Lower leg skin (tissue), 4 donors: ENCODE data around the gene PRDM11. TPM values are rescaled to one million over a fixed set of nuclear protein-coding genes. Genes with fewer than 3 reads are reported as not detected.

Experiments
- DNase-seq, 2 donors: peaks; one replicate each; pipeline ENCODE4 v3.0.0-alpha.2; 2019; ENCODE audit warnings: low spot score in 2 of 2
- H3K4me3 ChIP-seq: fragments of 200-600 bp; sonication (generic); 2 replicates; pipeline ENCODE4 v1.5.1; 2017; ENCODE audit warnings: mild to moderate bottlenecking, low read depth; ENCODE audit not compliant: poor library complexity, severe bottlenecking
- POLR2A ChIP-seq, 2 donors: fragments of 450-650 bp; IDR thresholded peaks; one replicate each; pipeline ENCODE4 v1.6.1; 2016 to 2017; ENCODE audit warnings: antibody characterized with exemption in 2 of 2, mild to moderate bottlenecking in 1 of 2, moderate library complexity in 1 of 2
- WGBS, 2 donors: methylation state at CpG; one replicate each; pipeline ENCODE4 v1.1.5; 2018; 5-methylcytosine and 5-hydroxymethylcytosine counted together
- intact Hi-C: fragments of 100-400 bp; cut with DNase I; formaldehyde crosslinking; loops from one replicate; pipeline ENCODE4 v1.15.0; 2023; ENCODE audit warnings: low total_unique reads
- total RNA-seq, 4 donors: library from RNA; depleted of rRNA; stranded (reverse); fragments of >200 nt; gene quantifications; one replicate each; pipeline ENCODE4 v1.1.0, GENCODE V29; 2016
- TF ChIP-seq, protein P1 (sequence below), 3 donors: fragments of 450-650 bp; IDR thresholded peaks; one replicate each; pipeline ENCODE4 v1.5.1; 2016; ENCODE audit warnings: antibody characterized with exemption in 3 of 3, mild to moderate bottlenecking in 3 of 3, moderate library complexity in 2 of 3

The PRDM11 gene
- total RNA-seq, 4 donors from 2014 or later = 3.2 to 9.5 (median 6.6) TPM

DNA sequence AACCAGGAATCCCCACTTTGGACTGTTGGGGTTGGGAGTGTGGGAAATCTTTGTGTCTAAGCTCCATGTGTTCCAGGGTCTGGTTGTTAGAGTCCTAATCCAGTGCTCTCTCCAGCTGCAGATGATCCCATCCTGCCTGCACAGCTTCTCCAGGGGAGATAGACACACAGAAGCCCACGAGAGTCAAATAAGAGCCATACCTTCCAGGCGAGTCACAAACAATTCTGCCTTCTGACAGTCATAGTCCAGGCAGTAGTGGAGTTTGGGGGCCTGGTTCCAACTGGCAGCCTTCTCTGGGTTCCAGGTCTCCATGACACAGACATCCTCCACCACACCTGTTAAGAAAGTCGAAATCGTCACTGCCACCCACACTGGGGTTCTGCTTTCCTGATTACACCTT is 107.6 kb downstream of the PRDM11 start:
- no peak overlapping the region for H3K4me3 ChIP-seq
- intact Hi-C loops = no loop called here
- no peak for DNase-seq
- 73 to 88% methylated on average over 4 of the region's 4 CpGs for WGBS, 2 donors
- TF ChIP-seq, protein P1, sequence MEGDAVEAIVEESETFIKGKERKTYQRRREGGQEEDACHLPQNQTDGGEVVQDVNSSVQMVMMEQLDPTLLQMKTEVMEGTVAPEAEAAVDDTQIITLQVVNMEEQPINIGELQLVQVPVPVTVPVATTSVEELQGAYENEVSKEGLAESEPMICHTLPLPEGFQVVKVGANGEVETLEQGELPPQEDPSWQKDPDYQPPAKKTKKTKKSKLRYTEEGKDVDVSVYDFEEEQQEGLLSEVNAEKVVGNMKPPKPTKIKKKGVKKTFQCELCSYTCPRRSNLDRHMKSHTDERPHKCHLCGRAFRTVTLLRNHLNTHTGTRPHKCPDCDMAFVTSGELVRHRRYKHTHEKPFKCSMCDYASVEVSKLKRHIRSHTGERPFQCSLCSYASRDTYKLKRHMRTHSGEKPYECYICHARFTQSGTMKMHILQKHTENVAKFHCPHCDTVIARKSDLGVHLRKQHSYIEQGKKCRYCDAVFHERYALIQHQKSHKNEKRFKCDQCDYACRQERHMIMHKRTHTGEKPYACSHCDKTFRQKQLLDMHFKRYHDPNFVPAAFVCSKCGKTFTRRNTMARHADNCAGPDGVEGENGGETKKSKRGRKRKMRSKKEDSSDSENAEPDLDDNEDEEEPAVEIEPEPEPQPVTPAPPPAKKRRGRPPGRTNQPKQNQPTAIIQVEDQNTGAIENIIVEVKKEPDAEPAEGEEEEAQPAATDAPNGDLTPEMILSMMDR (IDR thresholded peaks at IDR 0.05) = no peak
- TF ChIP-seq POLR2A (IDR thresholded peaks at IDR 0.05) = no peak

- WGBS, 2 donors = 17 to 18% methylated on average over 4 of the region's 4 CpGs
- DNase-seq = no peak
- intact Hi-C loops = no loop called here
These were observed 112.6 kb downstream of the PRDM11 start for GRCh38 chr11:45258982-45259530.

DNA sequence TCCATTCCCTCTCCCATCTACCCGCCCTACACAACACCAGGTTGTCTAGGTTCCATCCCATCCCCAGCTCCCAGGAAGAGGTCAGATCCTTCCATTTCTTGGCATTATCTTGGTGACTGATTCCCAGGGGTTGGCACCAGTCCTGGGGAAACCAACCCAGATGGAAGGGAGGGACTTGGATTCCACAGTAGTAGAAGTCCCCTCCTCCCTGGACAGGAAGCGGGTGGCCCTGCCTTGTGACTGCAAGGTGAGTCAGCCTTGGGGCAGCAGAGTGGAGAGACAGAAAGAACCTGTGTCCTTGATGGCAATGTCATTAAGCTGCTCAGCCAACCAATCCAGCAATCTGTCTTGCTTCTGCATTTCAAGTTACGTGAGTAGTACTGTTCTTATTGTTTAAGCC is 113.2 kb downstream of the PRDM11 start:
- TF ChIP-seq, protein P1 (IDR thresholded peaks at IDR 0.05) = no peak
- TF ChIP-seq POLR2A (IDR thresholded peaks at IDR 0.05) = no peak
- intact Hi-C loops = no loop called here
- WGBS, 2 donors = 84 to 85% methylated on average over 3 of the region's 3 CpGs
- no peak for DNase-seq
- no peak overlapping the region for H3K4me3 ChIP-seq

More at GRCh38 chr11:45258982-45259530, 112.6 kb downstream of the PRDM11 start:
- no peak overlapping the region for H3K4me3 ChIP-seq
- no peak for TF ChIP-seq POLR2A (IDR thresholded peaks at IDR 0.05)
- TF ChIP-seq, protein P1 (IDR thresholded peaks at IDR 0.05) = no peak

GRCh38 chr11:45260071-45260470 is 113.6 kb downstream of the PRDM11 start:
- intact Hi-C loops = no loop called here
- TF ChIP-seq POLR2A (IDR thresholded peaks at IDR 0.05) = no peak
- TF ChIP-seq, protein P1 (IDR thresholded peaks at IDR 0.05) = no peak
- DNase-seq = no peak
- H3K4me3 ChIP-seq = no peak overlapping the region

DNA sequence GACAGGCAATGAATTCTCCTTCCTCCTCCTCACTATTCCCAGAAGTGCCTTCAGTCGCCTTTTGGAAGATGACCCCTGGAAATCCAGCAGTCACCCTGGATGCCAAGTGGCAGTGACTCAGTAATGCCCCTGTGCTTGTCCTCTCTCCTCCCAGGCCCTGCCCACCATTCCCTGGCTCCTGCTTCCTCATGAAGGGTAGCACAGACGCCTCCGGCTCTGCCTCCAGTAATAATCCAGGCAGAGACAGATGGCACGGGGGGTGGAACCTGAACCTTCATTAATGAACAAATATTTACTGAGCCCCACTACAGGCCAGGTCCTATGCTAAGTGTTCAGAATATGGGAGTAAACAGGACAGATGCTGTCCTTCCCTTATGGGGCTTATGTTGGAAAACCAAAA is 116.5 kb downstream of the PRDM11 start:
- TF ChIP-seq, protein P1 (IDR thresholded peaks at IDR 0.05) = no peak
- no peak for TF ChIP-seq POLR2A (IDR thresholded peaks at IDR 0.05)
- 62% methylated on average over 4 of the region's 4 CpGs for WGBS, 2 donors
- intact Hi-C loops = no loop called here
- no peak overlapping the region for H3K4me3 ChIP-seq
- no peak for DNase-seq

GRCh38 chr11:45263773-45264172 is 117.3 kb downstream of the PRDM11 start:
- intact Hi-C loops = no loop called here
- H3K4me3 ChIP-seq = no peak overlapping the region
- TF ChIP-seq POLR2A (IDR thresholded peaks at IDR 0.05) = no peak
- TF ChIP-seq, protein P1 (IDR thresholded peaks at IDR 0.05) = no peak
- 93 to 95% methylated on average over 3 of the region's 3 CpGs for WGBS, 2 donors
- DNase-seq = no peak
